OCI-LY3 (cell line): ENCODE measurements around the gene PCP2.

ENCODE experiments used
- H2AFZ ChIP-seq: fragments of 200-600, 300-600 bp; shearing (Covaris generic); 2 replicates; pipeline ENCODE4 v1.6.0; 2014; ENCODE audit warnings: antibody characterized with exemption, low read depth, low read length
- H3K27ac ChIP-seq: fragments of 200-600, 300-600 bp; sonication (generic); 2 replicates; pipeline ENCODE4 v1.5.1; 2014; ENCODE audit warnings: mild to moderate bottlenecking, low read length, moderate library complexity, mixed read lengths
- H3K27me3 ChIP-seq: fragments of 200-600, 300-600 bp; sonication (generic); 2 replicates; pipeline ENCODE4 v1.6.1; 2014; ENCODE audit warnings: low read depth, low read length, mixed read lengths
- H3K36me3 ChIP-seq: fragments of 200-600, 300-600 bp; sonication (generic); replicated peaks from 2 replicates; pipeline ENCODE3; 2014; ENCODE audit warnings: low read depth, low read length, mixed read lengths
- H3K4me1 ChIP-seq: fragments of 300-600, 200-600 bp; sonication (generic); 2 replicates; pipeline ENCODE4 v1.6.1; 2014; ENCODE audit warnings: low read length, mixed read lengths
- H3K4me2 ChIP-seq: fragments of 200-600, 300-600 bp; sonication (generic); 2 replicates; pipeline ENCODE4 v1.6.1; 2014; ENCODE audit warnings: low read length, mixed read lengths
- H3K4me3 ChIP-seq: fragments of 300-600, 200-600 bp; sonication (generic); 2 replicates; pipeline ENCODE4 v1.5.1; 2014; ENCODE audit warnings: antibody characterized with exemption, mild to moderate bottlenecking, low read length, moderate library complexity
- H3K79me2 ChIP-seq: fragments of 300-600, 200-600 bp; shearing (Covaris generic); 2 replicates; pipeline ENCODE4 v1.6.1; 2014; ENCODE audit warnings: mild to moderate bottlenecking, low read length, mixed read lengths
- H3K9ac ChIP-seq: fragments of 300-600, 200-600 bp; shearing (Covaris generic); 2 replicates; pipeline ENCODE4 v1.6.0; 2014; ENCODE audit warnings: mild to moderate bottlenecking, low read length, moderate library complexity
- H3K9me3 ChIP-seq: fragments of 200-600, 300-600 bp; shearing (Covaris generic); 2 replicates; pipeline ENCODE4 v1.6.1; 2014; ENCODE audit warnings: low read length, mixed read lengths; ENCODE audit not compliant: insufficient read depth
- H4K20me1 ChIP-seq: fragments of 200-600, 300-600 bp; sonication (generic); 2 replicates; pipeline ENCODE4 v1.6.1; 2016; ENCODE audit warnings: low read length, mixed read lengths; ENCODE audit not compliant: insufficient read depth
- EZH2phosphoT487 ChIP-seq: fragments of 200-600 bp; shearing (Covaris generic); IDR thresholded peaks from 2 replicates; pipeline ENCODE4 v1.6.1; 2018; ENCODE audit warnings: antibody characterized with exemption, mixed run types, low read depth
- TF ChIP-seq, protein P1 (sequence below): fragments of 200-600, 300-600 bp; sonication (generic); IDR thresholded peaks from 2 replicates; pipeline ENCODE4 v1.5.1; 2014; ENCODE audit warnings: antibody characterized with exemption, low read length, low read depth

PCP2 gene

DNA sequence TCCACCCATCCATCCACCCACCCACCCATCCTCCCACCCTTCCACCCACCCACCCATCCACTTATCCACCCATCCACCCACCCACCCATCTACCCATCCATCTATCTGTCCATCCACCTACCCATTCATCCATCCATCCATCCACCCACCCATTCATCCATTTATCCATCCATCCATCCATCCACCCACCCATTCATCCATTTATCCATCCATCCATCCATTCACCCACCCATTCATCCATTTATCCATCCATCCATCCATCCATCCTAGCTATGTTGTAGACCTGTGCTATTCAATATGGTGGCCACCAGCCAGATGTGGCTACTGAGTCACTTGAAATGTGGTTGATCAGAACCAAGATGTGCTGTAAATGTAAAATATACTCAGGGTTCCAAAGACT, 32.8 kb downstream of the PCP2 start:
- no peaks in the 10 kb centered on the region for H4K20me1 ChIP-seq
- no peak overlapping the region for H2AFZ ChIP-seq

DNA sequence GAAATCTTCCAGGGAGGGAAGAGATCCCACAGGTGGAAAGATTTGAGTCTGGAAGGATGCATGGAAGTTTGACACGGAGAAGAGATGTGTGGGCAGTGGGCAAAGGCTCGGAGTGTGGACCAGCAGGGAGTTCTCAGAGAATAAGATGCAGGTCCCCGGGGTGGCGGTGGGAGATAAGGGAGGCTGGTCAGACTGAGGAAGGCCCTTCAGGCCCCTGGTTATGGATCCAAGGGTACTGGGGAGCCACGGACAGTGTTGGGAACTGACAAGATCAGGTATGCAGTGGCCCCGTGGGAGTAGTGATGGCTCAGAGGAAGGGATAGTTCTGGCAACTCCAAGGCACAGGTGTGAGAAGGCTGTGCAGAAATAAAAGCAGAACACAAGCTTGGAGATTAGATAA, 35.3 kb downstream of the PCP2 start:
- H3K9ac ChIP-seq: no peak overlapping the region
- H3K27me3 ChIP-seq: peaks cover 4% of the 10 kb centered on the region
- H4K20me1 ChIP-seq: no peaks in the 10 kb centered on the region
- no peaks in the 10 kb centered on the region for H3K36me3 ChIP-seq
- H3K4me3 ChIP-seq: no peak overlapping the region
- TF ChIP-seq, protein P1, sequence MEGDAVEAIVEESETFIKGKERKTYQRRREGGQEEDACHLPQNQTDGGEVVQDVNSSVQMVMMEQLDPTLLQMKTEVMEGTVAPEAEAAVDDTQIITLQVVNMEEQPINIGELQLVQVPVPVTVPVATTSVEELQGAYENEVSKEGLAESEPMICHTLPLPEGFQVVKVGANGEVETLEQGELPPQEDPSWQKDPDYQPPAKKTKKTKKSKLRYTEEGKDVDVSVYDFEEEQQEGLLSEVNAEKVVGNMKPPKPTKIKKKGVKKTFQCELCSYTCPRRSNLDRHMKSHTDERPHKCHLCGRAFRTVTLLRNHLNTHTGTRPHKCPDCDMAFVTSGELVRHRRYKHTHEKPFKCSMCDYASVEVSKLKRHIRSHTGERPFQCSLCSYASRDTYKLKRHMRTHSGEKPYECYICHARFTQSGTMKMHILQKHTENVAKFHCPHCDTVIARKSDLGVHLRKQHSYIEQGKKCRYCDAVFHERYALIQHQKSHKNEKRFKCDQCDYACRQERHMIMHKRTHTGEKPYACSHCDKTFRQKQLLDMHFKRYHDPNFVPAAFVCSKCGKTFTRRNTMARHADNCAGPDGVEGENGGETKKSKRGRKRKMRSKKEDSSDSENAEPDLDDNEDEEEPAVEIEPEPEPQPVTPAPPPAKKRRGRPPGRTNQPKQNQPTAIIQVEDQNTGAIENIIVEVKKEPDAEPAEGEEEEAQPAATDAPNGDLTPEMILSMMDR: no peak
- no peak for TF ChIP-seq EZH2phosphoT487
- H2AFZ ChIP-seq: no peak overlapping the region
- no peaks in the 10 kb centered on the region for H3K79me2 ChIP-seq
- H3K9me3 ChIP-seq: no peaks in the 10 kb centered on the region
- no peaks in the 10 kb centered on the region for H3K4me1 ChIP-seq
- H3K27ac ChIP-seq: no peak overlapping the region
- H3K4me2 ChIP-seq: no peak overlapping the region

More for the DNA sequence above, 32.8 kb downstream of the PCP2 start:
- Histone ChIP-seq H3K36me3 (no peaks in the 10 kb centered on the region), H3K4me1 (no peaks in the 10 kb centered on the region), H3K9ac (no peak overlapping the region), H3K4me3 (no peak overlapping the region), H3K4me2 (no peak overlapping the region), H3K9me3 (no peaks in the 10 kb centered on the region), H3K27ac (no peak overlapping the region), H3K79me2 (no peaks in the 10 kb centered on the region), H3K27me3 (no peaks in the 10 kb centered on the region)
- no peak for TF ChIP-seq EZH2phosphoT487
- TF ChIP-seq, protein P1: no peak

DNA sequence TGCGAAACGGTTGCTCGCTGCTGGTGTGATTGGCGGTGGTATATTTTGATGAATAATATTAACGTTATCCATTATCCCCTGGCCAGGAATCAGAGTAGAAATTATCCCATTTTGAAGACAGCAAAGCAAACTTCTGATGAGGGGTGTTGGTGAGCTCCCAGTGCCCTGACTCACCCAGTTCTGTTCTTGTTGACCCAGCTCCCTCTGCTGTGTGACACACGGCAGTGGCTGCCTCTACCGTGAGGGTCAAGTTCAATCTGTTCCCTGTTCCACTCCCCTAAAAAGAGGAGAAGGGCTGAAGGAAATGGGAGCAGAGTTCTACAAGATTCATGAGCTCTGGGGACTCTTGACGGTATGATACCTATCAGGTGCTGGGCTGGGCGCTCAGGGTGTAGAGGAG, 35.8 kb downstream of the PCP2 start:
- H3K27me3 ChIP-seq: peaks cover 4% of the 10 kb centered on the region
- TF ChIP-seq EZH2phosphoT487: no peak
- TF ChIP-seq, protein P1: no peak

DNA sequence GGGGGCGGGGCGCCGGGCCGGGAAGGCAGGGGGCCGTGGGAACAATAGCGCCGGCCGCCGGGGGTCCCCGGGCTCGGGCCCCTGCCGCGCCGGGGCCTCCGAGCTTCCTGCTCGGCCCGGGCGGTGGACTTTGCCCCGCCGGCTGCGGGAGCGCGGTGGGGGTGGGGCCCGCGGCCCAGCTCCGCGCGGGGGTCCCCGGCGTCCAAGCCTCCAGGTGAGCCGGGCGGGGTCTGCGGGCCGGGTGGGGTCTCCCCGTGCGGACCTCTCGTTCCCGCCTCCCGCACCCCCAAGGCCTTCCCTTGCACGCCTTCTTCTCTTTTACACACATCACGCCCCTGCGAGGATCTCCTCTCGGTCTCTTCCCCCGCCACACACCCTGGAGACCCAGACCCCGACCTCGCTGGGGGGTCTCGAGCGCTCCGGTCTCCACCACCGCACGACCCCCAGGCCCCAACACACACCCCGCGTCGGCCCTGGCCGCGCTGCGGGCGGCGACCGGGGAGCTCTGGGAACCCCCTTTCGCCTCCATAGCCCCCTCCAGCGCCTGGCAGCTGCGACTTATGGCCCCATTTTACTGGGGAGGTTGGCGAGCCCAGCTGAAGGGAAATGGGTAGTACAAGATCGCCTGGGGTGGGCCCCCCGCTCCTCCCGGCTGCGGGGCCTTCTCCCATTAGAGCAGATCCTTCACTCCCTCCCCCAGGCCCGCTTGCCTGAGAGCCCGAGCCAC, 37.1 kb downstream of the PCP2 start:
- TF ChIP-seq, protein P1: no peak
- no peak for TF ChIP-seq EZH2phosphoT487
- Histone ChIP-seq H3K9ac (peak overlapping the region; percentile 36; the same call in 1 of the 2 replicates), H3K79me2 (no peaks in the 10 kb centered on the region), H3K27me3 (peaks cover 4% of the 10 kb centered on the region), H3K4me1 (no peaks in the 10 kb centered on the region), H3K9me3 (no peaks in the 10 kb centered on the region), H4K20me1 (no peaks in the 10 kb centered on the region), H3K27ac (no peak overlapping the region), H3K4me2 (peak overlapping the region; percentile 75), H3K36me3 (no peaks in the 10 kb centered on the region), H3K4me3 (peak overlapping the region; percentile 74), H2AFZ (no peak overlapping the region)

More for the DNA sequence above, 35.8 kb downstream of the PCP2 start:
- H3K4me3 ChIP-seq: no peak overlapping the region
- H4K20me1 ChIP-seq: no peaks in the 10 kb centered on the region
- no peaks in the 10 kb centered on the region for H3K9me3 ChIP-seq
- no peak overlapping the region for H3K4me2 ChIP-seq
- H3K9ac ChIP-seq: no peak overlapping the region
- H3K79me2 ChIP-seq: no peaks in the 10 kb centered on the region
- no peak overlapping the region for H3K27ac ChIP-seq
- no peaks in the 10 kb centered on the region for H3K36me3 ChIP-seq
- no peak overlapping the region for H2AFZ ChIP-seq
- no peaks in the 10 kb centered on the region for H3K4me1 ChIP-seq
